NCI-H1105 treated with DMSO at 0.1 percent for 48 hours (cell line): ENCODE measurements around the gene DCP1B.

Experiments
- DNase-seq: peaks from one replicate; lab custom pipeline; 2025; lab: John Stamatoyannopoulos, UW

The DCP1B gene

GRCh38 chr12:1896964-1897363, 107.3 kb downstream of the DCP1B start:
- no peak for DNase-seq
